Stimulated activated CD4-positive, alpha-beta T cell treated with anti-CD3 and anti-CD28 coated beads, Interleukin-12 subunit alpha, Interleukin-12 subunit beta, amount 100 ng/mL, for 24 hours (primary cell): ENCODE data around the gene IQCC.
A peak's percentile ranks its signal among the peaks of the same experiment; 100 is the strongest.

Experiments
- DNase-seq, 2 experiments: peaks; one replicate each; pipeline ENCODE4 v3.0.0-alpha.2; 2020; ENCODE audit warnings: low read depth in 2 of 2

IQCC gene

DNA sequence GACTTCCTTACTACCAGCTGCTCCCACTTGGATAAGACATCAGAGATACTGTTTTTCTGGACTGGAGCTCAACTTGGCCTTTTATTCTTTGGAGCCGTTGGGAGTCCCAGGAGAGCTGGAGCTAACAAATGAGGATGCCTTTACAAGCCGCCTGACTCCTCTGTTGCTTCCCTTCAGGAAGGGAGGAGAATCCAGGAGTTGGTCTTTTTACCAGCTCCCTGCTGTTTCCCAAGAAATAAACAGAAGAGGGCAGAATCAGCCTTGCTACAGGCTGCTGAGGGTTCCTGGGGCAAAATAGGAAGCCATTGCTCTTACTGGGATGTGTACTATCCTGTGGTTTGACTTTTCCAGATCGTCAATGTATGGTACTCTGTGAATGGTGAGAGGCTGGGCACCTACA lies 18.2 kb downstream of the IQCC start:
- no peak for DNase-seq

GRCh38 chr1:32224285-32224684 lies 18.8 kb downstream of the IQCC start:
- no peak for DNase-seq

DNA sequence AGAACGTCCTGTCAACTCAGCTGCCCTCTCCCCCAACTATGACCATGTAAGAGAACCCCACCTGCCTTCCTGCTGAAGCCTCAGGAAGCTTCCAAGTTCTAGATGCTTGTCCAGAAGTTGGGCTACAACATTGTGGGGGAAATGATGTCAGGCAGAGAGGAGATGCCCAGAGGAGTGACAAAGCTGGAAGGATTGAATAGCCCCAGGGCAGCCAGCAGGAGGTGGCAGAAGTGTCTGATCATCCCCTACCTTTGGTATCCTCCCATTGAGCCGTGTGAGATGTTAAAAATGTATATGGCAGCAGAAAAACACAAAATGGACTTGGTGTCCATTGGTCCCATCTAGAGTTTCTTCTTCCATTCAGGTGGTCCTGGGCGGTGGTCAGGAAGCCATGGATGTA lies 23.3 kb downstream of the IQCC start:
- no peak for DNase-seq

DNA sequence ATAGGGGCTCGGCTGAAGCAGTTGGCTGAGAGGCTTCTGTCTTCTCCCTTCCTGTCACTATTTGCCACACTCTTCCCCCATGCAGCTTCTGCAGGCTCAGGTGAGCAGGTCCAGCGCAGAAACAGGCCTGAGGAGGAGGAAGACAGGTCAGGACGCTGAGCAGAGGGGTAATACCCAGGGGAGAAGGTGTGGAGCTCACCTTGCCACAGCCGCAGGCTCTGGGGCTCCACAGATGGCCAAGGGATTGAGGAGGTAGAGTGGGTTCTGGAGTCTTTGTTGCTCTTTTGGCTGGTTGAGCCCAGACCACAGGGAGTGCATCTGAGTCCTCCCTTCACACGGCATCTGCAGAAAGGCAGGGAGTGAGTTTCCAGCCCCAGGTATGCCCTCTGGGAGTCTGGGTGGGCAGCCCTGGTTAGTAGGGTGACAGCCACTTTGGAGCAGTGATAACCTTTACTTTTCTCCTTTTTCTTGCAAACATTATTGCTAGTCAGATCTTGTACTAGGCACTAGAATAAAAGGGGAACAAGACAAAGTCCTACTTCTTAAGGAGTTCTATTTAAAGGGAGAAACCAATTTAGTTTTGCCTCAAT lies 26.5 kb downstream of the IQCC start:
- DNase-seq, result no peak

DNA sequence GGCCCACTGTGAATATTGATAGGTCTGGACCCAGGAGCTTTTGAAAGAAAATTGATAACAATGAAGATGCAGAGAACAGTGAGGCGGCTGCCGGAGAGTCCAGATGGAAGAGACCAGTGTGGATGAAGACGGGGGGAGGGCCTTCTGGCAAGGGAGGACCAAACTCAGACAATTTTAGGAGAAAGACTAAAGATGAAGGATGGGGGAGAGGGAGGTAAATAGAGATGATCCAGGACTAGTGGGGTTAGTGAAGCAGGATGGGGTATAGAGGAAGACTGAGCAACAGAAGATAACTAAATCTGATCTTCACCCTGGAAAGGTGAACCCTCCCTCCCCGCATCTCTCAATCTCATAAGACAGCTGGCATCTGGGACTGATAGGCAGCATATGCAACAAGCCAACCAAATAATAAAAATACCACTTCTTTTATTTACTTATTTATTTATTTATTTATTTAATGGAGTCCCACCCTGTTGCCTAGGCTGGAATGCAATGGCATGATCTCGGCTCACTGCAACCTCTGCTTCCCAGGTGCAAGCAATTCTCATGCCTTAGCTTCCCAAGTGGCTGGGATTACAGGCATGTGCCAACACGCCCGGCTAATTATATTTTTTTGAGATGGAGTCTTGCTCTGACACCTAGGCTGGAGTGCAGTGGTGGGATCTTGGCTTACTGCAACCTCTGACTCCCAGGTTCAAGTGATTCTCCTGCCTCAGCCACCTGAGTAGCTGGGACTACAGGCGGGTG lies 27.3 kb downstream of the IQCC start:
- no peak for DNase-seq

DNA sequence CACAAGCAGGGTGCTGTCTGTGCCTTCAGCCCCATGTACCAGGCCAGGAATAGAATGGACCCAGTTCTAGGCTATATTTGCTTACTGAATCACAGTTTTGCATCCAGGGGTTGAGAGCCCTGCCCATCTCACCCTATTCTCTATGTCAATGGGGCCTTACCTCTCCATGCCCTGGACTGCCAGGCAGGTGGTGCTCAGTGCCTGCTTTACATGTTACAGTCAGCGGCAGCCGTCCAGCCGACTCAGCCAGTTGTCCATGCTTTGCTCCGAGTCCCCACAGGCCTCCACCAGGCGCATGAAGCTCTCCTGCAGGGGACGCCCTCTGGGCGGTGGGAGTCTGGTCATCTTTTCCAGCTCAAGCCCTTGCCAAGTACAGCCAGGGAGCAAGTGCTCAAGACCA lies 29.3 kb downstream of the IQCC start:
- no peak for DNase-seq

DNA sequence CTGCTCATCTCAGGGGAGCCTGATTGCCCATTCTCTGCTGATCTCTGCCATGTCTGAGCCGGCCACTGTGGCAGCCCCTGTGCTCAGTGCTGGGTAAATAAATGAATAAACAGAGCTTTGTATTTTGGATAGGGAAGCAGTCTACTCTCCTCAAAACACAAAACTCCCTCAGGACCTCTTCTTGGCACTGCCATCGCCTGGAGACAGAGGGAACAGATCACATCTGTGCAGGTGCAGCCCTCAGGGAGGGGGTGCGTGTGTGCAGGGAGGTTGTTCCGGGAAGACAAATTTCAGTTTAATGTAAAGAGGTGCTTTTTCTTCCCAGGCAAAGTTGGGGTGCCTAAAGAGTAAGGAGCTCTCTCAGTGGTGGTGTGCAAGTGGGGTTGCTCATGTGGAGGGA lies 33.9 kb downstream of the IQCC start:
- no peak for DNase-seq

- no peak for DNase-seq
Measured at GRCh38 chr1:32239790-32240139, 34.3 kb downstream of the IQCC start.

GRCh38 chr1:32240140-32240951 lies 34.9 kb downstream of the IQCC start:
- DNase-seq, result no peak

- no peak for DNase-seq
Measured at GRCh38 chr1:32241001-32241763, 35.7 kb downstream of the IQCC start.

- no peak for DNase-seq
Measured at GRCh38 chr1:32242341-32242851, 36.9 kb downstream of the IQCC start.

- no peak for DNase-seq
Measured at GRCh38 chr1:32246888-32247273, 41.4 kb downstream of the IQCC start, which contains the start of gene FAM167B. Gene FAM167B (plus strand): TSS chr1:32247222. CDS start chr1:32247422, 200 bp downstream.

GRCh38 chr1:32247452-32247851 lies 42.0 kb downstream of the IQCC start:
- DNase-seq, result no peak

GRCh38 chr1:32247983-32248889 lies 42.8 kb downstream of the IQCC start:
- DNase-seq, result peak; percentile 62 to 83

DNA sequence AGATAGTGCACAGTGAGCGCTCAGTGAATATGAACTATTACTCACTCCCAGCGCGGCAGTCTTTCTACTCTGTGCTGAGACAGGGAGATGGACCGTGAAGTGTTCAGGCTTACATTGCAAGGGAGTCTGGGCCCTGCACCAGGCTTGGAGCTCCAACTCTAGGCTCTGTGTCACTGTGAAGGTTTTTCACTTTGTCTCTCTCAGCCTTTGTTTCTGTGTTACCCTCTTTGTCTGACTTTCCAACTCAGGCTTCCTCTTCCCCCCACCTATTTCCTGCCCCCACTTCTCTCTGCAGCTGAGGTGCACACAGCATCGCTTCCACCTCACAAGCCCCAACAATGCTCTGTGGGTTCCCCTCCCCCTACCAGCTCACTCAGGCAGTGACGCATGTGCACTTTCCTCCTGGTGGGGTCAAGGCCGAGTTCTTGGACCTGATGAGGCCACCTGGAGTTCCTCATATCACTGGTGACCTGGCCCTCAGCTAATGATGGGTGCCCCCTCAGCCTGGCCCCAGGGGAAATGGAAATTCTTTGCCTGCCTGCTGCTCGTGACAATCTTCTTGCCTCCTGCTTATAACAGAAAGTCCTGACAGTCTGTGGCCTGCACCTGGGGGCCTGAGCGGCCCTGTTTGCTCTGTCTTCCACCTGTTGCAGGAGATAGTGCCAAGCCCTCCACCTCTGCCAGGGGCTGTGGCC lies 44.5 kb downstream of the IQCC start:
- DNase-seq, result peak; percentile 61 to 75

- DNase-seq, result peak; percentile 49 to 70
Measured at GRCh38 chr1:32250893-32251716, 45.6 kb downstream of the IQCC start, which contains the start of gene LCK. Gene LCK (plus strand): TSS chr1:32251265. CDS start chr1:32274330, 23,065 bp downstream.

GRCh38 chr1:32255072-32256071 lies 49.9 kb downstream of the IQCC start:
- no peak for DNase-seq
